GM12878 (cell line): ENCODE measurements around the gene CLK2. TPM values are rescaled to one million over a fixed set of nuclear protein-coding genes. Genes with fewer than 3 reads are reported as not detected.

ENCODE experiments used
- ASH2L ChIP-seq: fragments of 300-600, 200-600 bp; sonication (generic); IDR thresholded peaks from 2 replicates; pipeline ENCODE4 v1.6.1; 2017; ENCODE audit warnings: low read depth, mild to moderate bottlenecking, borderline replicate concordance
- CHD1 ChIP-seq: IDR thresholded peaks from 2 replicates; pipeline ENCODE4 v1.6.1; 2012; ENCODE audit warnings: low read depth, low read length, improper control_type of control experiment
- CHD2 ChIP-seq: IDR thresholded peaks from 2 replicates; pipeline ENCODE4 v1.6.1; 2011; ENCODE audit warnings: low read depth, low read length, improper control_type of control experiment, borderline replicate concordance
- FOXK2 ChIP-seq: fragments of 450-650 bp; IDR thresholded peaks from 2 replicates; pipeline ENCODE4 v1.6.1; 2017; ENCODE audit warnings: mild to moderate bottlenecking, moderate library complexity
- MTA2 ChIP-seq: fragments of 450-650 bp; IDR thresholded peaks from 2 replicates; pipeline ENCODE4 v1.6.1; 2016; ENCODE audit warnings: low read depth, mild to moderate bottlenecking, moderate library complexity
- MYB ChIP-seq: fragments of 150-350 bp; IDR thresholded peaks from 2 replicates; pipeline ENCODE4 v1.6.1; 2014; ENCODE audit warnings: mild to moderate bottlenecking, low read depth, low read length, borderline replicate concordance
- NFYB ChIP-seq: IDR thresholded peaks from 2 replicates; pipeline ENCODE4 v1.6.1; 2011; ENCODE audit warnings: low read depth, mild to moderate bottlenecking, low read length, improper control_type of control experiment, moderate library complexity; ENCODE audit not compliant: insufficient read depth
- PKNOX1 ChIP-seq: fragments of 450-650 bp; IDR thresholded peaks from 2 replicates; pipeline ENCODE4 v1.6.1; 2016; ENCODE audit warnings: mild to moderate bottlenecking
- RAD51 ChIP-seq: fragments of 450-650 bp; IDR thresholded peaks from 2 replicates; pipeline ENCODE4 v1.6.1; 2016; ENCODE audit warnings: moderate library complexity, mild to moderate bottlenecking, inconsistent platforms
- RBBP5 ChIP-seq: fragments of 200-600 bp; sonication (generic); conservative IDR thresholded peaks from 2 replicates; pipeline ENCODE4 v1.6.1; 2016
- SMAD1 ChIP-seq: fragments of 450-650 bp; IDR thresholded peaks from 2 replicates; pipeline ENCODE4 v1.6.1; 2018; ENCODE audit warnings: mild to moderate bottlenecking, low read depth; ENCODE audit not compliant: partially characterized antibody
- SMC3 ChIP-seq: IDR thresholded peaks from 2 replicates; pipeline ENCODE4 v1.6.1; 2011; ENCODE audit warnings: low read length, improper control_type of control experiment, borderline replicate concordance
- SPI1 ChIP-seq: IDR thresholded peaks from 2 replicates; pipeline ENCODE4 v1.6.1; 2011; ENCODE audit warnings: low read depth, mild to moderate bottlenecking, low read length, moderate library complexity, borderline replicate concordance; ENCODE audit not compliant: insufficient read depth
- STAT1 ChIP-seq: fragments of 450-650 bp; conservative IDR thresholded peaks from 2 replicates; pipeline ENCODE4 v1.6.1; 2014; ENCODE audit warnings: antibody characterized with exemption, mild to moderate bottlenecking
- ZZZ3 ChIP-seq: IDR thresholded peaks from 2 replicates; pipeline ENCODE4 v1.6.1; 2011; ENCODE audit warnings: low read depth; ENCODE audit not compliant: control insufficient read depth, insufficient read length
- polyA plus RNA-seq, 11 experiments: library from polyadenylated mRNA; depleted of rRNA in 4 of 11; unstranded in 6 of 11; stranded (reverse) in 5 of 11; fragments of >200 nt; fragmentation: Nextera tagmentation in 4 of 11; fragmentation: Illumina TruSeq in 1 of 11; extraction: Ambion mirVana in 4 of 11; extraction: Trizol in 1 of 11; gene quantifications; 1 replicate in 1 of 11; 2 replicates in 10 of 11; pipeline versions ENCODE4 v1.2.1 to v1.2.3, GENCODE V29; 2011 to 2016; ENCODE audit warnings: inconsistent platforms in 2 of 11, missing spikeins in 2 of 11, low read depth in 1 of 11
- total RNA-seq, 4 experiments: library from RNA; depleted of rRNA in 3 of 4; stranded (reverse); fragments of >200 nt in 3 of 4; fragmentation: Illumina TruSeq in 1 of 4; extraction: Trizol in 1 of 4; gene quantifications; 2 replicates each; pipeline versions ENCODE4 v1.2.1 to v1.2.3, GENCODE V29; 2013 to 2021
- TF ChIP-seq, protein P1 (sequence below): fragments of 450-650 bp; formaldehyde crosslinking; IDR thresholded peaks from 2 replicates; pipeline ENCODE4 v1.5.0; 2022; ENCODE audit warnings: mild to moderate bottlenecking, missing genetic modification characterization
- TF ChIP-seq, protein P2 (sequence below): fragments of 450-650 bp; IDR thresholded peaks from 2 replicates; pipeline ENCODE4 v1.6.1; 2014; ENCODE audit warnings: mild to moderate bottlenecking
- TF ChIP-seq, protein P3 (sequence below): IDR thresholded peaks from 2 replicates; pipeline ENCODE4 v1.6.1; 2011; ENCODE audit warnings: low read depth, mild to moderate bottlenecking, low read length, moderate library complexity, borderline replicate concordance; ENCODE audit errors: extremely low read depth
- TF ChIP-seq, protein P4 (sequence below): fragments of 450-650 bp; IDR thresholded peaks from 2 replicates; pipeline ENCODE4 v1.6.1; 2016; ENCODE audit warnings: mild to moderate bottlenecking

CLK2 gene
- total and polyA plus RNA-seq, 10 of the 15 experiments (the other 5 are each of a cell fraction or from before 2014, with no cell fraction given): 11.1 to 83.7 (median 36.7) TPM

GRCh38 chr1:155250633-155251449 lies 22.5 kb downstream of the CLK2 start (continued):
- TF ChIP-seq, protein P1, sequence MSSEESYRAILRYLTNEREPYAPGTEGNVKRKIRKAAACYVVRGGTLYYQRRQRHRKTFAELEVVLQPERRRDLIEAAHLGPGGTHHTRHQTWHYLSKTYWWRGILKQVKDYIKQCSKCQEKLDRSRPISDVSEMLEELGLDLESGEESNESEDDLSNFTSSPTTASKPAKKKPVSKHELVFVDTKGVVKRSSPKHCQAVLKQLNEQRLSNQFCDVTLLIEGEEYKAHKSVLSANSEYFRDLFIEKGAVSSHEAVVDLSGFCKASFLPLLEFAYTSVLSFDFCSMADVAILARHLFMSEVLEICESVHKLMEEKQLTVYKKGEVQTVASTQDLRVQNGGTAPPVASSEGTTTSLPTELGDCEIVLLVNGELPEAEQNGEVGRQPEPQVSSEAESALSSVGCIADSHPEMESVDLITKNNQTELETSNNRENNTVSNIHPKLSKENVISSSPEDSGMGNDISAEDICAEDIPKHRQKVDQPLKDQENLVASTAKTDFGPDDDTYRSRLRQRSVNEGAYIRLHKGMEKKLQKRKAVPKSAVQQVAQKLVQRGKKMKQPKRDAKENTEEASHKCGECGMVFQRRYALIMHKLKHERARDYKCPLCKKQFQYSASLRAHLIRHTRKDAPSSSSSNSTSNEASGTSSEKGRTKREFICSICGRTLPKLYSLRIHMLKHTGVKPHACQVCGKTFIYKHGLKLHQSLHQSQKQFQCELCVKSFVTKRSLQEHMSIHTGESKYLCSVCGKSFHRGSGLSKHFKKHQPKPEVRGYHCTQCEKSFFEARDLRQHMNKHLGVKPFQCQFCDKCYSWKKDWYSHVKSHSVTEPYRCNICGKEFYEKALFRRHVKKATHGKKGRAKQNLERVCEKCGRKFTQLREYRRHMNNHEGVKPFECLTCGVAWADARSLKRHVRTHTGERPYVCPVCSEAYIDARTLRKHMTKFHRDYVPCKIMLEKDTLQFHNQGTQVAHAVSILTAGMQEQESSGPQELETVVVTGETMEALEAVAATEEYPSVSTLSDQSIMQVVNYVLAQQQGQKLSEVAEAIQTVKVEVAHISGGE (CRISPR knock-in tag): no peak
- TF ChIP-seq RAD51 (no peak), CHD1 (no peak), MTA2 (no peak), SPI1 (peak; percentile 95), STAT1 (0 out of 2 replicates have a peak, but pooled peaks have one; percentile 39), ASH2L (no peak), PKNOX1 (peak; percentile 44; the same call in 1 of the 2 replicates), SMAD1 (no peak), SMC3 (peak; percentile 94), RBBP5 (no peak), FOXK2 (no peak), CHD2 (0 out of 2 replicates have a peak, but pooled peaks have one; percentile 50), NFYB (no peak), MYB (no peak), ZZZ3 (no peak)
- TF ChIP-seq, protein P2, sequence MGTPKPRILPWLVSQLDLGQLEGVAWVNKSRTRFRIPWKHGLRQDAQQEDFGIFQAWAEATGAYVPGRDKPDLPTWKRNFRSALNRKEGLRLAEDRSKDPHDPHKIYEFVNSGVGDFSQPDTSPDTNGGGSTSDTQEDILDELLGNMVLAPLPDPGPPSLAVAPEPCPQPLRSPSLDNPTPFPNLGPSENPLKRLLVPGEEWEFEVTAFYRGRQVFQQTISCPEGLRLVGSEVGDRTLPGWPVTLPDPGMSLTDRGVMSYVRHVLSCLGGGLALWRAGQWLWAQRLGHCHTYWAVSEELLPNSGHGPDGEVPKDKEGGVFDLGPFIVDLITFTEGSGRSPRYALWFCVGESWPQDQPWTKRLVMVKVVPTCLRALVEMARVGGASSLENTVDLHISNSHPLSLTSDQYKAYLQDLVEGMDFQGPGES: peak; percentile 34; the same call in 1 of the 2 replicates
- TF ChIP-seq, protein P3, sequence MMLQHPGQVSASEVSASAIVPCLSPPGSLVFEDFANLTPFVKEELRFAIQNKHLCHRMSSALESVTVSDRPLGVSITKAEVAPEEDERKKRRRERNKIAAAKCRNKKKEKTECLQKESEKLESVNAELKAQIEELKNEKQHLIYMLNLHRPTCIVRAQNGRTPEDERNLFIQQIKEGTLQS: 0 out of 2 replicates have a peak, but pooled peaks have one; percentile 22
- TF ChIP-seq, protein P4, sequence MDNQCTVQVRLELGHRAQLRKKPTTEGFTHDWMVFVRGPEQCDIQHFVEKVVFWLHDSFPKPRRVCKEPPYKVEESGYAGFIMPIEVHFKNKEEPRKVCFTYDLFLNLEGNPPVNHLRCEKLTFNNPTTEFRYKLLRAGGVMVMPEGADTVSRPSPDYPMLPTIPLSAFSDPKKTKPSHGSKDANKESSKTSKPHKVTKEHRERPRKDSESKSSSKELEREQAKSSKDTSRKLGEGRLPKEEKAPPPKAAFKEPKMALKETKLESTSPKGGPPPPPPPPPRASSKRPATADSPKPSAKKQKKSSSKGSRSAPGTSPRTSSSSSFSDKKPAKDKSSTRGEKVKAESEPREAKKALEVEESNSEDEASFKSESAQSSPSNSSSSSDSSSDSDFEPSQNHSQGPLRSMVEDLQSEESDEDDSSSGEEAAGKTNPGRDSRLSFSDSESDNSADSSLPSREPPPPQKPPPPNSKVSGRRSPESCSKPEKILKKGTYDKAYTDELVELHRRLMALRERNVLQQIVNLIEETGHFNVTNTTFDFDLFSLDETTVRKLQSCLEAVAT: peak; percentile 41; the same call in 1 of the 2 replicates
